HL-60 (cell line): ENCODE measurements around the gene INPP5E.

Experiments
- DNase-seq, 2 experiments: peaks; one replicate each; pipeline ENCODE4 v3.0.0-alpha.2; 2010 to 2020; ENCODE audit warnings: low read depth in 1 of 2, low spot score in 1 of 2
- H3K27ac ChIP-seq: fragments of 250-450 bp; sonication (Bioruptor Pico); replicated peaks from 2 replicates; pipeline ENCODE4 v1.5.1; 2020; ENCODE audit warnings: mild to moderate bottlenecking, moderate library complexity
- H3K27me3 ChIP-seq: fragments of 250-450 bp; sonication (Bioruptor Pico); 2 replicates; pipeline ENCODE4 v1.5.1; 2021; ENCODE audit warnings: mild to moderate bottlenecking, moderate library complexity; ENCODE audit not compliant: insufficient read depth, poor library complexity, severe bottlenecking
- H3K4me3 ChIP-seq: replicated peaks from 2 replicates; pipeline ENCODE4 v1.5.1; 2011; ENCODE audit warnings: mild to moderate bottlenecking, control low read depth, low read length; ENCODE audit not compliant: insufficient read depth
- CTCF ChIP-seq: IDR thresholded peaks from one replicate; pipeline ENCODE4 v1.5.1; 2011; ENCODE audit warnings: low read length, control low read depth, inconsistent platforms; ENCODE audit not compliant: insufficient read depth
- GABPA ChIP-seq: IDR thresholded peaks from 2 replicates; pipeline ENCODE4 v1.6.1; 2012; ENCODE audit warnings: low read depth
- POLR2AphosphoS5 ChIP-seq: IDR thresholded peaks from 2 replicates; pipeline ENCODE4 v1.6.1; 2012; ENCODE audit warnings: low read depth
- SPI1 ChIP-seq: IDR thresholded peaks from 2 replicates; pipeline ENCODE4 v1.6.1; 2012; ENCODE audit warnings: low read depth, mild to moderate bottlenecking, borderline replicate concordance
- TF ChIP-seq, protein P1 (sequence below): IDR thresholded peaks from 2 replicates; pipeline ENCODE4 v1.6.1; 2012; ENCODE audit warnings: low read depth; ENCODE audit not compliant: insufficient replicate concordance

The INPP5E gene

DNA sequence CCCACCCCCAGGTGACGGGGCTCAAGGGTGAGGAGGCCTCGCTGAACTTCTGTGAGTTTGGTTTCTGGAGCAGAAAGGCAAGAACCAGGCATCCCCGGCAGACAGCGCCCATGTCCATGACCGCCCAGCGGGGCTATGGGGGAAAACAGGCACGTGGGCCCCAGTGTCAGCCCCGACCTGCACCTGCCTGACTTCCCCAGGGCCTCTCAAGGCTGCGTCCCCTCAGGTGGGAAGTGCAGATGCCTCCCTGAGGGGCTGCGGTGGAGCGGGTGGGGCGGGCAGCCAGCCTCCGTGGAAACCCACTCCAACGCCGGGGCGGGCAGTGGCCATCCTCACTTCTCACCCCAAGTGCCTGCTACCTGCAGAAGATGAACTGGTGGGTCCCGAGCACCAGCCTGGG is 59.3 kb downstream of the INPP5E start:
- H3K4me3 ChIP-seq: no peak overlapping the region
- no peak overlapping the region for H3K27ac ChIP-seq
- no peak for DNase-seq
- TF ChIP-seq CTCF (no peak), POLR2AphosphoS5 (no peak), SPI1 (no peak), GABPA (no peak)
- TF ChIP-seq, protein P1, sequence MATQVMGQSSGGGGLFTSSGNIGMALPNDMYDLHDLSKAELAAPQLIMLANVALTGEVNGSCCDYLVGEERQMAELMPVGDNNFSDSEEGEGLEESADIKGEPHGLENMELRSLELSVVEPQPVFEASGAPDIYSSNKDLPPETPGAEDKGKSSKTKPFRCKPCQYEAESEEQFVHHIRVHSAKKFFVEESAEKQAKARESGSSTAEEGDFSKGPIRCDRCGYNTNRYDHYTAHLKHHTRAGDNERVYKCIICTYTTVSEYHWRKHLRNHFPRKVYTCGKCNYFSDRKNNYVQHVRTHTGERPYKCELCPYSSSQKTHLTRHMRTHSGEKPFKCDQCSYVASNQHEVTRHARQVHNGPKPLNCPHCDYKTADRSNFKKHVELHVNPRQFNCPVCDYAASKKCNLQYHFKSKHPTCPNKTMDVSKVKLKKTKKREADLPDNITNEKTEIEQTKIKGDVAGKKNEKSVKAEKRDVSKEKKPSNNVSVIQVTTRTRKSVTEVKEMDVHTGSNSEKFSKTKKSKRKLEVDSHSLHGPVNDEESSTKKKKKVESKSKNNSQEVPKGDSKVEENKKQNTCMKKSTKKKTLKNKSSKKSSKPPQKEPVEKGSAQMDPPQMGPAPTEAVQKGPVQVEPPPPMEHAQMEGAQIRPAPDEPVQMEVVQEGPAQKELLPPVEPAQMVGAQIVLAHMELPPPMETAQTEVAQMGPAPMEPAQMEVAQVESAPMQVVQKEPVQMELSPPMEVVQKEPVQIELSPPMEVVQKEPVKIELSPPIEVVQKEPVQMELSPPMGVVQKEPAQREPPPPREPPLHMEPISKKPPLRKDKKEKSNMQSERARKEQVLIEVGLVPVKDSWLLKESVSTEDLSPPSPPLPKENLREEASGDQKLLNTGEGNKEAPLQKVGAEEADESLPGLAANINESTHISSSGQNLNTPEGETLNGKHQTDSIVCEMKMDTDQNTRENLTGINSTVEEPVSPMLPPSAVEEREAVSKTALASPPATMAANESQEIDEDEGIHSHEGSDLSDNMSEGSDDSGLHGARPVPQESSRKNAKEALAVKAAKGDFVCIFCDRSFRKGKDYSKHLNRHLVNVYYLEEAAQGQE: no peak
- H3K27me3 ChIP-seq: no peaks in the 10 kb centered on the region

DNA sequence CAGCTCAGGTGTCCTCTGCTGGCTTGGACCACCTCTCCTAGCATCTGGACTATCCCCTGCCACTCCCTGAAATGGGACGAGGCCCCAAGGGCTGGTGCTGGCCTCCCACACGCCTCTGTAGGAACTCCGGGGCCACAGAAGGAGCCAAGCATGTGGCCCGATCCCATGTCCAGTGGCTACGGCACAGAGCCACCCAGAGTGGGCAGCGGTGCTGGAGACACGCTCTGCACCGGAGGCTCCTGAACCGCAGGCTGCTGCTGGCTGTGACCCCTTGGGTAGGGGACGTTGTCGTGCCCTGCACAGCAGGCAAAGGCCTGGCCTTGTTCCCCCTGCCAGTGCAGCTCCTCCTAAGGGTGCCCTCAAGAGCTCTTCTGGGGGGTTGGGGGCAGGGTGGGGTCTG is 59.8 kb downstream of the INPP5E start:
- DNase-seq: no peak
- H3K27me3 ChIP-seq: no peaks in the 10 kb centered on the region
- H3K4me3 ChIP-seq: no peak overlapping the region
- H3K27ac ChIP-seq: no peak overlapping the region
- no peak for TF ChIP-seq CTCF
- TF ChIP-seq POLR2AphosphoS5: no peak
- TF ChIP-seq SPI1: no peak
- TF ChIP-seq, protein P1: no peak
- no peak for TF ChIP-seq GABPA

- Histone ChIP-seq H3K27ac (no peak overlapping the region), H3K4me3 (no peak overlapping the region), H3K27me3 (no peaks in the 10 kb centered on the region)
- TF ChIP-seq POLR2AphosphoS5: no peak; the same call in 1 of the 2 replicates
- TF ChIP-seq SPI1: no peak
- TF ChIP-seq, protein P1: no peak
- no peak for TF ChIP-seq GABPA
- no peak for TF ChIP-seq CTCF
- no peak for DNase-seq
Measured at GRCh38 chr9:136379401-136379800, 60.2 kb downstream of the INPP5E start.
